GM18505 (cell line): Measurements from ENCODE around the gene UGGT1.
"Not testable (repeated sequence)": the region's sequence is repeated elsewhere in the genome, so short reads cannot be mapped to it uniquely, and the experiment has no call there.

Source experiments
- ATAC-seq: cut with Tn5 transposase; IDR thresholded peaks from one replicate; pipeline ENCODE4 v1.9.1; 2021; ENCODE audit not compliant: unreplicated experiment
- POLR2A ChIP-seq: IDR thresholded peaks from 4 replicates; pipeline ENCODE4 v1.6.1; 2011; ENCODE audit warnings: borderline replicate concordance; ENCODE audit not compliant: insufficient read depth, insufficient read length; ENCODE audit errors: extremely low read depth

Gene UGGT1

DNA sequence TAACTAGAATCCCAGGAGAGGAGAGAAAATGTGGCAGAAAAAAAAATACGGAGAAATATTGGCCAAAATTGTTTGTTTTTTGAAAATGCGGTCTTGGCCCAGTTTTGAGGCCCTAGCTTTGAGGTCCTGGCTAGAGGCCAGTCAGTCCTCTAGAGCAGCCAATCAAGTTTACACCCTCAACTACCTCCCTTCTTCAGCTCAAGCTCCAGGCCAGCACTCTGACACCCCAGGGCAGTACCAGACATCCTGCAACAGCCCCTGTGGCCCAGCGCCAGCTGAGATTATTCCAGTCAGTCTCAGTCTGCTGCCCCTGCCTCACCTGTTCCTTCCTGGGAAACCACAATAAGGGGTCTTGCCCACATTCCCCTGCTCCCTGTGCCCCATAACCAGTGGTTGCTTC, 107.7 kb downstream of the UGGT1 start:
- ATAC-seq: no peak

DNA sequence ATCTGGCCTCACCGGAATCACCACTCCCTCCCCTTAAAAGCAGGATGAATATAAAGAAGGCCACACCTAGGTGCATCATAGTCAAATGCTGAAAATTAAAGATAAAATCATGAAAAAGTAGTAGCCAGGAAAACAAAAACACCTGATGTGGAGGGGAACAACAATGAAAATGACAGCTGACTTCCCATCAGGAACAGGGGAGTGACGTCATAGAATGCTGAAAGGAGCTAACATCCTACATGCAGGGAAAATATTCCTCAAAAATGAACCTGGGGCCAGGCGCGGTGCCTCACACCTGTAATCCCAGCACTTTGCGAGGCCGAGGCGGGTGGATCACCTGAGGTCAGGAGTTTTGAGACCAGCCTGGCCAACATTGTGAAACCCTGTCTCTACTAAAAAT, 108.1 kb downstream of the UGGT1 start:
- TF ChIP-seq POLR2A: no peak
- ATAC-seq: no peak

More for the DNA sequence above, 107.7 kb downstream of the UGGT1 start:
- no peak for TF ChIP-seq POLR2A

DNA sequence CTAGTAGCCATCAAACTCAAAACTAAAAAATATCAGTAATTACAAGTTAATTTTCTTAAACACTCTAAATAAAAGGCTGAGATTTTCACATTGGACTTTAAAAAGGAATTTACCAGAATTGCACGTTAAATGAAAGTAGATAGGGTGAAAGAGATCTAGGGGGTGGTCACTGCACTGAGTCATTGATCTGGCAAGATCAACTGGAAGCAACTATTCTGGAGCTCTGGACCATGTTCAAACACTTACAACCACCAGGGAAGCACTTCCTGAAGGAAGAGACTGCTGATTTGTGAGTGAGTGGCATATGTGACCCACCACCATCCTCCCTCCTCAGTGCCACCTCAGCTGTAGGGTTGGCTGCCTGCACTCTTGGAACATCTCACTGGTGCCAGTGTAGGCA, 111.8 kb downstream of the UGGT1 start:
- no peak for TF ChIP-seq POLR2A
- ATAC-seq: no peak

DNA sequence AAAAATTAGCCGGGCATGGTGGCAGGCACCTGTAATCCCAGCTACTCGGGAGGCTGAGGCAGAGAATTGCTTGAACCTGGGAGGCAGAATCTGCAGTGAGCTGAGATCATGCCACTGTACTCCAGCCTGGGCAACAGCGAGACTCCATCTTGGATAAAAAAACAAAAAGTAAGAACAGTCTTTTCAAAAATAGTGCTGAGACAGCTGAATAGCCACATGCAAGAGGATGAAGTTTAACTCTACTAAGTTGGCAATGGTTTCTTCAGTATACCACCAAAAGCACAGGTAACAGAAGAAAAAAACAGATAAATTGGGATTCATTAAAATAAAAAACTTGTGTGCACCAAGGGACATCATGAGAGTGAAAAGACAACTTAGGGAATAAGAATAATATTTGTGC, 115.2 kb downstream of the UGGT1 start:
- no peak for TF ChIP-seq POLR2A

DNA sequence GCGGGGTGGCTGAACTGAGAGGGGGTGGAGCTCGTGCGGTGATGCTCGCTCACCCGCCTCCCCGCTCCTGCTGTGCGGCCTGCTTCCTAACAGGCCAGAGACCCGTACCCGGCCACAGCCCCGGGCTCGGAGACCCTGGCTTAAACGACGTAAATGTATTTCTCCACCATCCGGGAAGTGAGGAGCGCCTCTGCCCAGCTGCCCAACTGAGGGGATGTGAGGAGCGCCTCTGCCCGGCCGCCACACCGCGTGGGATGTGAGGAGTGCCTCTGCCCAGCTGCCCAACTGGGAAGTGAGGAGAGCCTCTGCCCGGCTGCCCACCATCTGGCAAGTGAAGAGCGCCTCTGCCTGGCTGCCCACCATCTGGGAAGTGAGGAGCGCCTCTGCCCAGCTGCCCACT, 117.0 kb downstream of the UGGT1 start:
- no peak for TF ChIP-seq POLR2A
- ATAC-seq: no peak

More for the DNA sequence above, 115.2 kb downstream of the UGGT1 start:
- ATAC-seq: no peak

DNA sequence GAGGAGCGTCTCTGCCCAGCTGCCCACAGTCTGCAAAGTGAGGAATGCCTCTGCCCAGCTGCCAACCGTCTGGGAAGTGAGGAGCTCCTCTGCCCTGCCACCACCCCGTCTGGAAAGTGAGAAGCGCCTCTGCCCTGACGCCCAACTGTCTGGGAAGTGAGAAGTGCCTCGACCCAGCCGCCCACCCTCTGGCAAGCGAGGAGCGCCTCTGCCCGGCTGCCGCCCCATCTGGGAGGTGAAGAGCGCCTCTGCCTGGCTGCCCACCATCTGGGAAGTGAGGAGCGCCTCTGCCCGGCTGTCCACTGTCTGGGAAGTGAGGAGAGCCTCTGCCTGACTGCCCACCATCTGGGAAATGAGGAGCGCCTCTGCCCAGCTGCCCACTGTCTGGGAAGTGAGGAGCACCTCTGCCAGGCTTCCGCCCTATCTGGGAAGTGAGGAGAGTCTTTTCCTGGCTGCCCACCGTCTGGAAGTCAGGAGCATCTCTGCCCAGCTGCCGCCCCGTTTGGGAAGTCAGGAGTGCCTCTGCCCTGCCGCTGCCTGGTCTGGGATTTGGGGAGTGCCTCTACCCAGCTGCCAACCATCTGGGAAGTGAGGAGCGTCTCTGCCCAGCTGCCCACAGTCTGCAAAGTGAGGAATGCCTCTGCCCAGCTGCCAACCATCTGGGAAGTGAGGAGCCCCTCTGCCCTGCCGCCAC, 117.8 kb downstream of the UGGT1 start:
- ATAC-seq: not testable (repeated sequence)

DNA sequence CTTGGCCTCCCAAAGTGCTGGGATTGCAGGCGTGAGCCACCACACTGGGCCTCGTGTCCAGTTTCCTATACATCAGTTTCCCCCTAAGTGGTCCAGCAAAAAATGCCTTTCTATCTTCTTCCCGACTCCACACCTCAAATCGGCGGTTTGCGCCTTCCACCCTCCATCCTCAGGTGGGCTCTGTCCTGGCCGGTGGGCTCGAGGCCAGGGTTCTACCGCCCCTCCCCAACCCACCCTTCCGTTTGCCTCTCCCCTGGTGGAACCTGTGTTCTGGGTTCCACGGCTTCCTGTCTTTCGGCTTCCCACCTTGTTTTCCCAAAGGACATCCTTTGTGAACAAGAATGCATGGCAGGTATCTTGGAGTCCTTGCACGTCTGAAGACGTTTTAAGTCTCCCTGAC, 123.3 kb downstream of the UGGT1 start:
- no peak for ATAC-seq
- no peak for TF ChIP-seq POLR2A

DNA sequence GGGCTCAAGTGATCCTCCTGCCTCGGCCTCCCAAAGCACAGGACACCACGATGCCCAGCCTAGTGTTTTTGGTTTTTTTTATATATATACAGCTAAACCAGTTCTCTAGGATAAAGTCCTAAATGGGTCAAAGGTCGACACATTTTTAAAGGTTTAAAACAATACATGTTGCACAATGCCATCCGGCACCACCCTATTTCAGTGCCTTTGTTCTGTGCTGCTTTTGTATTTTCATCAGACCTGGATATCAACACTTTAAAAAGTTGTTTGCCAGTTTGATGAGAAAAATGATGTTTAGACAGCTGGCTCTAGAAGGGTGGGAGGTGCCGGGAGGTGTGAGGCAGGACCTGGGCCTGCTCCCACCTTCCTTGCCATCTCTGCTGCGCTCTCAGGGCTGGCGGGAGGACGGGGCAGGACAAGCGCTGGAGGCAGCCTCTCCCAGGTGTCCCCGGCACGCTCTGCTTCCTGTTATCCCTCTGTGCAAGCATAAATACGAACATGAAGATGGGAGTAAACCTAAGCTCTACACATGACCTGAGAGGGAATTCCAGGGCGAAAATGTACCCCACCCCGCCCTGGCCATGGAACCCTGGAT, 124.0 kb downstream of the UGGT1 start:
- ATAC-seq: no peak
- no peak for TF ChIP-seq POLR2A

DNA sequence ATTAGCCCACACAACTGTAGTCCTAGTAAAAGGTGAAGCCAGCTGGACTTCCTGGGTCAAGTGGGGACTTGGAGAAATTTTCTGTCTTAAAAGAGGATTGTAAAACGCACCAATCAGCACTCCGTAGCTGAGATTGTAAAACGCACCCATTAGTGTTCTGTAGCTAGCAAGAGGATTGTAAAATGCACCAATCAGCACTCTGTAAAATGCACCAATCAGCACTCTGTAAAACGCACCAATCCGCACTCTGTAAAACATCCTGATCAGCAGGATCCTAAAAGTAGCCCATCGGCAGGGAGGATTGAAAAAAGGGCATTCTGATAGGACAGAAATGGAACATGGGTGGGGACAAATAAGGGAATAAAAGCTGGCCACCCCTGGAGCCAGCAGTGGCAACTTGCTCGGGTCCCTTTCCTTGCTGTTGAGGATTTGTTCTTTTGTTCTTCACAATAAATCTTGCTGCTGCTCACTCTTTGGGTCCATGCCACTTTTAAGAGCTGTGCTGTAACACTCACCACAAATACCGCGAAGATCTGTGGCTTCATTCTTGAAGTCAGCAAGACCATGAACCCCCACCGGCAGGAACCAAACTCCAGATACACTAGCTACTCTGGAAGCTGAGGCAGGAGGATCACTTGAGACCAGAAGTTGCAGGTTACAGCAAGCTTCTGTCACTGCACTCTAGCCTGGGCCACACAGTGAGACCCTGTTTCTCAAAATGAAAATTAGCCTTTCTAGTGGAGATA, 125.1 kb downstream of the UGGT1 start:
- no peak for ATAC-seq
- no peak for TF ChIP-seq POLR2A

DNA sequence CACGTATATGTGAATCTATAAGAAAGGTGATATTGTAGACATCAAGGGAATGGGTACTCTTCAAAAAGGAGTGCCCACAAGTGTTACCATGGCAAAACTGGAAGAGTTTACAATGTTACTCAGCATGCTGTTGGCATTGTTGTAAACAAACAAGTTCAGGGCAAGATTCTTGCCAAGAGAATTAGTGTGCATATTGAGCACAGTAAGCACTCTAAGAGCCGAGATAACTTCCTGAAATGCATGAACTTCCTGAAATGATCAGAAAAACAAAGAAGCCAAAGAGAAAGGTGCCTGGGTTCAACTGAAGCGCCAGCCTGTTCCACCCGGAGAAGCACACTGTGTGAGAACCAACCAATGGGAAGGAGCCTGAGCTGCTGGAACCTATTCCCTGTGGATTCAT, 126.7 kb downstream of the UGGT1 start:
- ATAC-seq: no peak

DNA sequence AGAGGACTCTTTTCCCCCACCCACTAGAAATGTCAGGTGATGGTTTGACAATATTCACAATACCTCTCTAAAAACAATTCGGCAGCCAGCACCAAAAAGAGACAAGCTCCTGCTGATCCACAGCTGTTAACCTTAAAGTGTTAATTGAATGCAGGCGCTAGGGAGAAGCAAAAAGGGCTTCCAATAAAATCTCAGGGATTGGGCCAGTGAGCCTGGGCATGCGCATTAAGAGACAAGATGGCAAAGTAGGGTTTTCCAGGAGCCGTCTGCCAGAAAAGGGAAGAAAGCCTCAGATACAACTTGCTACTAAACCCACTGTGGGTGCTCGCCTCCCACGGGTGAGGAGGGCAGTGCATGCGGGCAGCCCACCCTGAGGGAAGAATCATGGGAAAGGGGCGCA, 128.9 kb downstream of the UGGT1 start:
- ATAC-seq: no peak
- no peak for TF ChIP-seq POLR2A

More for the DNA sequence above, 126.7 kb downstream of the UGGT1 start:
- TF ChIP-seq POLR2A: no peak

DNA sequence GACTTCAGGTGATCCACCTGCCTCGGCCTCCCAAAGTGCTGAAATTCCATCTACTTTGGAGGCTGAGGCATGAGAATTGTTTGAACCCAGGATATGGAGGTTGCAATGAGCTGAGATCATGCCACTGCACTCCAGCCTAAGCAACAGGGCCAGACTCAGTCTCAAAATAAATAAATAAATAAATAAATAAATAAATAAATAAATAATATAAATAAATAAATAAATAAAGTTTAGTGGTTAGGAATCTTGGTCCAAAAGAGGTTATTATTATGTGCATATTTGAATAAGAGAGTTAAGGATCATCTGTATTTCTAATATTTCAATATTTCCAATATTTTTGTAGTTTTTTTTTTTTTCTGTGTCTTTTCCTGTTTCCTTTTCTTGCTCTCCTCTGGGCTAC, 136.9 kb downstream of the UGGT1 start:
- TF ChIP-seq POLR2A: no peak
- no peak for ATAC-seq

DNA sequence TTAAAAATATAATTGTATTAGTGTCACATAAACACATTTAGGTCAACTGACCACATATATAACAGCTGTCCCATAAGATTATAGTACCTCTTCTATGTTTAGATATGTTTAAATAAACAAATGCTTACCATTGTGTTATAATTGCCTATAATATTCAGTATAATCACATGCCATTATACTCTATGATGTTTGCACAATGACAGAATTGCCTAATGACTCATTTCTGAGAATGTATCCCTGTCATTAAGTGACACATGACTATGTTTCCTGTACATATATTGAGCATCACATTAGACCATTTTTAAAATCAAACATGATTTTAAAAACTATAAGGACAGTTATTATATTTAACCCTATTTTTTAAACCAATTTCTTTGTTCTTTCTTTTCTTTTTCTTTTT, 137.9 kb downstream of the UGGT1 start:
- ATAC-seq: no peak

More for the DNA sequence above, 137.9 kb downstream of the UGGT1 start:
- TF ChIP-seq POLR2A: no peak
